Lower lobe of right lung (tissue), 2 donors: Measurements from ENCODE around the gene ADAR. TPM values are rescaled to one million over a fixed set of nuclear protein-coding genes. Genes with fewer than 3 reads are reported as not detected.
A peak's percentile ranks its signal among the peaks of the same experiment; 100 is the strongest.

ENCODE experiments used
- ATAC-seq, 2 donors: fragments of 200-7000 bp; cut with Tn5 transposase; one replicate each; pipeline ENCODE4 v1.9.1; 2020 to 2022; ENCODE audit warnings: mild to moderate bottlenecking in 2 of 2, moderate library complexity in 2 of 2
- DNase-seq: peaks from one replicate; pipeline ENCODE4 v3.0.0-alpha.2; 2020
- H3K27ac ChIP-seq: fragments of 200-600 bp; one replicate; pipeline ENCODE4 v1.8.0; 2022
- H3K27me3 ChIP-seq: fragments of 200-600 bp; one replicate; pipeline ENCODE4 v1.8.0; 2022; ENCODE audit warnings: low read depth
- H3K36me3 ChIP-seq: fragments of 200-600 bp; one replicate; pipeline ENCODE4 v1.8.0; 2022; ENCODE audit warnings: mild to moderate bottlenecking
- H3K4me1 ChIP-seq: fragments of 200-600 bp; one replicate; pipeline ENCODE4 v1.8.0; 2022
- H3K4me3 ChIP-seq: fragments of 200-600 bp; one replicate; pipeline ENCODE4 v1.8.0; 2022; ENCODE audit warnings: mild to moderate bottlenecking
- H3K9me3 ChIP-seq: fragments of 200-600 bp; one replicate; pipeline ENCODE4 v1.8.0; 2022
- CTCF ChIP-seq: fragments of 200-600 bp; IDR thresholded peaks from one replicate; pipeline ENCODE4 v1.8.0; 2022; ENCODE audit warnings: antibody characterized with exemption, mild to moderate bottlenecking
- intact Hi-C: fragments of 100-400 bp; cut with DNase I; formaldehyde crosslinking; loops from one replicate; pipeline ENCODE4 v1.11.0; 2022
- total RNA-seq: library from RNA; stranded (reverse); fragmentation: NEBNext Ultra II Directional; extraction: Animal tissue kit (Norgen Biotek cat#: 25700); gene quantifications from one replicate; pipeline ENCODE4 v1.2.1, GENCODE V29; 2021
- donor health status: DM: no; HTN: yes; CAD: no; lungs with severe emphysema.

ADAR gene
- total RNA-seq, 1 donor from 2014 or later, result 202 TPM

GRCh38 chr1:154614247-154614646 is 6.3 kb upstream of the ADAR start:
- H3K9me3 ChIP-seq, result no peaks in the 10 kb centered on the region
- H3K4me1 ChIP-seq, result peaks cover 4% of the 10 kb centered on the region
- no peak overlapping the region for H3K4me3 ChIP-seq
- no peak overlapping the region for H3K27ac ChIP-seq
- intact Hi-C loops, result no loop called here
- no peak for TF ChIP-seq CTCF
- DNase-seq (no peak), ATAC-seq (no peak)
- H3K27me3 ChIP-seq, result no peaks in the 10 kb centered on the region
- H3K36me3 ChIP-seq, result no peaks in the 10 kb centered on the region

- intact Hi-C loops, result no loop called here
- Histone ChIP-seq H3K27me3 (no peaks in the 10 kb centered on the region), H3K4me1 (peaks cover 18% of the 10 kb centered on the region), H3K4me3 (no peak overlapping the region), H3K36me3 (no peaks in the 10 kb centered on the region), H3K9me3 (no peaks in the 10 kb centered on the region), H3K27ac (no peak overlapping the region)
- DNase-seq (no peak), ATAC-seq (no peak)
- TF ChIP-seq CTCF, result no peak
Measured at GRCh38 chr1:154611150-154611862, 3.3 kb upstream of the ADAR start.

GRCh38 chr1:154609398-154610380 is 1.7 kb upstream of the ADAR start:
- Histone ChIP-seq H3K4me3 (no peak overlapping the region), H3K4me1 (peaks cover 34% of the 10 kb centered on the region), H3K27me3 (no peaks in the 10 kb centered on the region), H3K36me3 (peaks cover 10% of the 10 kb centered on the region), H3K9me3 (no peaks in the 10 kb centered on the region), H3K27ac (peak overlapping the region; percentile 99)
- DNase-seq (no peak), ATAC-seq (no peak)
- intact Hi-C loops, result no loop called here
- no peak for TF ChIP-seq CTCF

GRCh38 chr1:154608397-154609270 is 648 bp upstream of the ADAR start:
- Histone ChIP-seq H3K4me1 (peaks cover 44% of the 10 kb centered on the region), H3K9me3 (no peaks in the 10 kb centered on the region), H3K36me3 (peaks cover 10% of the 10 kb centered on the region), H3K27ac (peak overlapping the region; percentile 99), H3K4me3 (peak overlapping the region; percentile 91), H3K27me3 (no peaks in the 10 kb centered on the region)
- TF ChIP-seq CTCF, result no peak
- no peak for DNase-seq
- peak; percentile 75 for ATAC-seq
- intact Hi-C loops, result no loop called here

GRCh38 chr1:154607106-154607608 is 829 bp downstream of the ADAR start:
- DNase-seq (no peak), ATAC-seq (peak in 1 of 2 donors; percentile 23)
- H3K9me3 ChIP-seq, result no peaks in the 10 kb centered on the region
- TF ChIP-seq CTCF, result no peak
- peaks cover 59% of the 10 kb centered on the region for H3K4me1 ChIP-seq
- intact Hi-C loops, result no loop called here
- H3K4me3 ChIP-seq, result peak overlapping the region; percentile 91
- peak overlapping the region; percentile 99 for H3K27ac ChIP-seq
- H3K27me3 ChIP-seq, result no peaks in the 10 kb centered on the region
- peaks cover 15% of the 10 kb centered on the region for H3K36me3 ChIP-seq
